Esophagus squamous epithelium (tissue), 5 donors: ENCODE data around the gene NPHP4. TPM values are rescaled to one million over a fixed set of nuclear protein-coding genes. Genes with fewer than 3 reads are reported as not detected.

ENCODE experiments used
- DNase-seq: peaks from one replicate; lab custom pipeline; 2025; lab: John Stamatoyannopoulos, UW
- H3K27ac ChIP-seq, 4 donors: fragments of 200-600 bp; sonication (generic); one replicate each; pipeline ENCODE4 v1.5.1; 2016 to 2019; ENCODE audit warnings: mild to moderate bottlenecking in 1 of 4
- H3K27me3 ChIP-seq, 4 donors: fragments of 200-600 bp; sonication (generic); 1 replicate in 3 of 4; 2 replicates in 1 of 4; pipeline versions ENCODE4 v1.5.1 to v1.6.0; 2017 to 2021; ENCODE audit warnings: antibody characterized with exemption in 1 of 4
- H3K36me3 ChIP-seq, 3 donors: fragments of 200-600 bp; sonication (generic); one replicate each; pipeline ENCODE4 v1.5.1; 2016 to 2019
- H3K4me1 ChIP-seq, 3 donors: fragments of 200-600 bp; sonication (generic); one replicate each; pipeline ENCODE4 v1.5.1; 2017 to 2019
- H3K4me3 ChIP-seq, 4 donors: fragments of 200-600 bp; sonication (generic); 1 replicate in 3 of 4; 2 replicates in 1 of 4; pipeline ENCODE4 v1.5.1; 2016 to 2019; ENCODE audit warnings: mild to moderate bottlenecking in 2 of 4, moderate library complexity in 1 of 4
- H3K9me3 ChIP-seq, 3 donors: fragments of 200-600 bp; sonication (generic); one replicate each; pipeline ENCODE4 v1.5.1; 2016 to 2019
- POLR2A ChIP-seq, 4 donors: fragments of 450-650 bp; IDR thresholded peaks; one replicate each; pipeline ENCODE4 v1.6.1; 2017; ENCODE audit warnings: antibody characterized with exemption in 4 of 4, mild to moderate bottlenecking in 4 of 4, moderate library complexity in 3 of 4
- WGBS, 2 donors: methylation state at CpG; one replicate each; pipeline ENCODE4 v1.1.5; 2018; 5-methylcytosine and 5-hydroxymethylcytosine counted together
- intact Hi-C: fragments of 100-400 bp; cut with DNase I; formaldehyde crosslinking; loops from one replicate; pipeline ENCODE4 v1.15.0; 2022
- total RNA-seq, 4 donors: library from RNA; depleted of rRNA; stranded (reverse); fragments of >200 nt; gene quantifications; one replicate each; pipeline ENCODE4 v1.1.0, GENCODE V29; 2016
- TF ChIP-seq, protein P1 (sequence below), 6 experiments: fragments of 450-650 bp in 4 of 6; fragments of 200-600 bp in 2 of 6; sonication (generic) in 2 of 6; IDR thresholded peaks; one replicate each; pipeline ENCODE4 v1.5.1; 2016 to 2019; ENCODE audit warnings: antibody characterized with exemption in 6 of 6, mild to moderate bottlenecking in 4 of 6, moderate library complexity in 4 of 6
- donor health status: DM: yes; HTN: yes; CAD: no.

NPHP4 gene
- total RNA-seq, 4 donors from 2014 or later, result 2.4 to 8.8 (median 5.3) TPM

DNA sequence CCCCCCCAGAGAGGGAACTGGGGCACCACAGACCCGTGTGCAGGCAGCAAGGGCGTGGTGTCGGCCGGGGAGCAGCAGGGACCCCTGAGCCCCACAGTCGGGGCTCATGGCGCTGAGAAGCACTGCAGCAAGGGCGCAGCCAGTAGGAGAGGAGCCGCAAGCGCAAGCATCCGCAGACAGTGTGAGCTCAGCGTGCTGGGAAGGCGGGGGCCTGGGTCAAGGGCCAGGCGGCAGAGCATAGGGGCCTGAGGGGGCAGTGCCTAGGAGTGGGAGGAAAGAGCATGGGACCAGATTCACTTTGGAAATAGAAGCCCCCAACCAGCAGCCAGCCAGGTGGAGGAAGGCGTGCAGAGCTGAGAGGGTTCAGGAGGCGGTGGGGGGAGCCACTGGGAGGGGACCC is 46.8 kb upstream of the NPHP4 start:
- Histone ChIP-seq H3K36me3 (no peaks in the 10 kb centered on the region), H3K27ac (no peak overlapping the region), H3K9me3 (no peaks in the 10 kb centered on the region), H3K4me3 (no peak overlapping the region), H3K27me3 (peaks cover 0 to 40% (median 0%) of the 10 kb centered on the region in 4 donors), H3K4me1 (no peaks in the 10 kb centered on the region)
- no peak for DNase-seq
- TF ChIP-seq, protein P1, sequence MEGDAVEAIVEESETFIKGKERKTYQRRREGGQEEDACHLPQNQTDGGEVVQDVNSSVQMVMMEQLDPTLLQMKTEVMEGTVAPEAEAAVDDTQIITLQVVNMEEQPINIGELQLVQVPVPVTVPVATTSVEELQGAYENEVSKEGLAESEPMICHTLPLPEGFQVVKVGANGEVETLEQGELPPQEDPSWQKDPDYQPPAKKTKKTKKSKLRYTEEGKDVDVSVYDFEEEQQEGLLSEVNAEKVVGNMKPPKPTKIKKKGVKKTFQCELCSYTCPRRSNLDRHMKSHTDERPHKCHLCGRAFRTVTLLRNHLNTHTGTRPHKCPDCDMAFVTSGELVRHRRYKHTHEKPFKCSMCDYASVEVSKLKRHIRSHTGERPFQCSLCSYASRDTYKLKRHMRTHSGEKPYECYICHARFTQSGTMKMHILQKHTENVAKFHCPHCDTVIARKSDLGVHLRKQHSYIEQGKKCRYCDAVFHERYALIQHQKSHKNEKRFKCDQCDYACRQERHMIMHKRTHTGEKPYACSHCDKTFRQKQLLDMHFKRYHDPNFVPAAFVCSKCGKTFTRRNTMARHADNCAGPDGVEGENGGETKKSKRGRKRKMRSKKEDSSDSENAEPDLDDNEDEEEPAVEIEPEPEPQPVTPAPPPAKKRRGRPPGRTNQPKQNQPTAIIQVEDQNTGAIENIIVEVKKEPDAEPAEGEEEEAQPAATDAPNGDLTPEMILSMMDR (IDR thresholded peaks at IDR 0.05), result no peak
- no peak for TF ChIP-seq POLR2A (IDR thresholded peaks at IDR 0.05)
- intact Hi-C loops, result no loop called here
- WGBS, 2 donors, result 84 to 90% methylated on average over 7 to 14 of the region's 15 CpGs

DNA sequence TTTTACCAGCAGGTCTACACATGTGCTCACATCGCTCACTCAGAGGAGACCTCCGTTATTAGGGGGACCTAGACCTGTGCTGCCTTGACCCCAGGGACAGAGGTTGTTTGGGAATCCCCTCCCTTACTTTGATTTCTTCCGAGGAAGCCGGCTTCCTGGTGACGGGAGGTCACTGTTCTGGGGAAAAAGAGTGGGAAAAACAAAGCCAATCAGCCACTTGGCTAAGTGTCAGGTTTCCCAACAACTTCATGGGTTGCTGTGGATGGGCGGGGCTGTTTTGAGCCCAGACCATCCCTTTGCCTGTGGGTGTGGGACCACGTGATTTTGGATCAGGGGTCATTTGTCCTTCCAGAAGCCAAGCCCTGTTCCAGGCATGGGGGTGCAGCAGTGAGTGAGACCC is 46.4 kb upstream of the NPHP4 start:
- Histone ChIP-seq H3K9me3 (no peaks in the 10 kb centered on the region), H3K36me3 (no peaks in the 10 kb centered on the region), H3K4me1 (no peaks in the 10 kb centered on the region), H3K27ac (no peak overlapping the region), H3K4me3 (no peak overlapping the region), H3K27me3 (peaks cover 0 to 44% (median 0%) of the 10 kb centered on the region in 4 donors)
- intact Hi-C loops, result no loop called here
- TF ChIP-seq POLR2A (IDR thresholded peaks at IDR 0.05), result no peak
- TF ChIP-seq, protein P1 (IDR thresholded peaks at IDR 0.05), result no peak
- no peak for DNase-seq
- WGBS, 2 donors, result 46 to 89% methylated on average over 2 to 3 of the region's 7 CpGs

DNA sequence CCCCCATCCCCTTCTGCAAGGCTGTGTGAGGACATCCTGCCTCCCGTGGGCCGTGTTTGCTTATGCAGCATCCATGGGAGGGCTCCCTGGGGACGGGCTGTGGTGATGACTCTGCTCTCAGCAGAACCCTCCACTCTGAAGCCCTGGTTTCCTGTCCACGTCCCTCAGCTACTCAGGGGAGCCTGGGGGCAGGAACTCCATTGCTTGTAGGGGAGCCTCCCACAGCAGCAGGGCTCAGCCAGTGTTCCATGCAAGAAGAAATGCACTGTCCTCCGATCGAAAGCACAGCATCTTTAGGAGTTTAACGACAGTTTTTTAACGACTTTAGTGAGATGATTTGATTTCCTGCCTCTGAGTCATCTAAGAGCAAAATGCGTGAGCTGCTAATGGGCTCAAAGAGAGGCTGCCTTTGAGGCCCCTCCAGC is 45.1 kb upstream of the NPHP4 start:
- DNase-seq, result no peak
- Histone ChIP-seq H3K27me3 (peaks cover 0 to 55% (median 0%) of the 10 kb centered on the region in 4 donors), H3K27ac (no peak overlapping the region), H3K4me3 (no peak overlapping the region), H3K9me3 (no peaks in the 10 kb centered on the region), H3K4me1 (no peaks in the 10 kb centered on the region), H3K36me3 (no peaks in the 10 kb centered on the region)
- 49% methylated on average over 6 of the region's 9 CpGs; no CpG with 5 or more reads in 1 of the 2 donors for WGBS, 2 donors
- TF ChIP-seq POLR2A (IDR thresholded peaks at IDR 0.05), result no peak
- TF ChIP-seq, protein P1 (IDR thresholded peaks at IDR 0.05), result no peak
- intact Hi-C loops, result no loop called here

DNA sequence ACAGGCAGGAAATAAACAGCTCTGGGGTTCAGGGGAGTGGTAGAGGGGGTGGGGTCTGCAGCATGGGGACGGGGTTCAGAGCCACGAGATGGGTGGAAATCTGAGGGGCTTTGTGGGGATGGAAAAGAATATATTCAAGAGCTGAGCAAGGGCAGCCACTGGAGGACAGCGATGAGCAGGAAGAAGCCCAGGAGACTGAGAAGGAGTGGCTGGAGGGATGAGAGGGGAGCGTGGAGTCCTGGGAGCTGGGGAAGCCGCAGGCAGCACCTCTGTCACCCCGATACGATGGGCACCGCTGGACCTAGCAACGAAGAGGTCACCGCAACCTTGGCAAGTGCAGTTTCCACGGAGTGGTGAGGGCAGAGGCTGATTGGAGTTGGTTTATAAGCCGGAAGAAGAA is 43.5 kb upstream of the NPHP4 start:
- no peak for DNase-seq
- H3K4me1 ChIP-seq, result no peaks in the 10 kb centered on the region
- H3K27ac ChIP-seq, result no peak overlapping the region
- peaks cover 0 to 69% (median 0%) of the 10 kb centered on the region in 4 donors for H3K27me3 ChIP-seq
- WGBS, 2 donors, result 68 to 72% methylated on average over 12 of the region's 12 CpGs
- intact Hi-C loops, result no loop called here
- TF ChIP-seq POLR2A (IDR thresholded peaks at IDR 0.05), result no peak
- TF ChIP-seq, protein P1 (IDR thresholded peaks at IDR 0.05), result no peak
- H3K9me3 ChIP-seq, result no peaks in the 10 kb centered on the region
- H3K4me3 ChIP-seq, result no peak overlapping the region
- no peaks in the 10 kb centered on the region for H3K36me3 ChIP-seq

DNA sequence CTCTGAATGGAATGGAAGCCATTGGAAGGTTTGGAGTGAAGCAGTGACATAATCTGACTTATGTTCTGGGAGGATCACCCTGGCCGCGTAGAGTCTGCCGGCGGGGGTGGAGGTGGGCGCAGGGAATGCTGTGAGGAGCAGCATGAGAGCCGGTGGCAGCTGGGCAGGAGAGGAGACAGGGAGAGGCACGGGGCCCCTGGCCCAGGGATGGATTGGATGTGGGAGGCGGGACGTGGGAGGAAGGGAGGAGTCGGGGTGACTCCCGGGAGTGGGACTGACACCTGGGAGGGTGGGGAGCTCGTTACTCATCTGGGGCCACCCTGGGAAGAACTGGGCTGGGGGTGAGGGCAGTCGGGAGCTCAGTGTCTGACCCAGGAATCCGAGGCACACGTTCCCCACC is 43.1 kb upstream of the NPHP4 start:
- no peaks in the 10 kb centered on the region for H3K36me3 ChIP-seq
- TF ChIP-seq POLR2A (IDR thresholded peaks at IDR 0.05), result no peak
- TF ChIP-seq, protein P1 (IDR thresholded peaks at IDR 0.05), result no peak
- intact Hi-C loops, result no loop called here
- no peaks in the 10 kb centered on the region for H3K4me1 ChIP-seq
- no peaks in the 10 kb centered on the region for H3K9me3 ChIP-seq
- H3K4me3 ChIP-seq, result no peak overlapping the region
- no peak overlapping the region for H3K27ac ChIP-seq
- peaks cover 0 to 69% (median 0%) of the 10 kb centered on the region in 4 donors for H3K27me3 ChIP-seq
- WGBS, 2 donors, result 72 to 80% methylated on average over 11 to 14 of the region's 15 CpGs
- DNase-seq, result no peak
